HEK293T (cell line): Measurements from ENCODE around the gene HTR3C.

ENCODE experiments used
- CTCF ChIA-PET: fragments of 350-600 bp; formaldehyde crosslinking; extraction: SDS; loops from one replicate; lab custom pipeline; 2021; ENCODE audit warnings: antibody characterized with exemption, inconsistent platforms; lab: Yijun Ruan, JAX
- POLR2A ChIA-PET: fragments of 350-600 bp; formaldehyde crosslinking; extraction: SDS; loops from one replicate; lab custom pipeline; 2020; ENCODE audit warnings: antibody characterized with exemption, inconsistent platforms; lab: Yijun Ruan, JAX
- DNase-seq: peaks from one replicate; pipeline ENCODE4 v3.0.0; 2012; ENCODE audit warnings: mixed read lengths; ENCODE audit errors: extremely low spot score
- ARNT ChIP-seq: fragments of 450-650 bp; IDR thresholded peaks from 2 replicates; pipeline ENCODE4 v1.6.1; 2017; ENCODE audit warnings: mild to moderate bottlenecking
- BHLHE40 ChIP-seq: fragments of 450-650 bp; IDR thresholded peaks from 2 replicates; pipeline ENCODE4 v1.6.1; 2016; ENCODE audit warnings: mild to moderate bottlenecking, moderate library complexity, borderline replicate concordance
- CTBP1 ChIP-seq: fragments of 450-650 bp; IDR thresholded peaks from 2 replicates; pipeline ENCODE4 v1.6.1; 2016; ENCODE audit warnings: borderline replicate concordance
- ELF4 ChIP-seq: fragments of 450-650 bp; IDR thresholded peaks from 2 replicates; pipeline ENCODE4 v1.6.1; 2017; ENCODE audit warnings: antibody characterized with exemption
- FOXA1 ChIP-seq: fragments of 450-650 bp; IDR thresholded peaks from 2 replicates; pipeline ENCODE4 v1.6.1; 2016; ENCODE audit warnings: mild to moderate bottlenecking
- FOXK2 ChIP-seq: fragments of 450-650 bp; IDR thresholded peaks from 2 replicates; pipeline ENCODE4 v1.6.1; 2016; ENCODE audit warnings: mild to moderate bottlenecking
- FOXM1 ChIP-seq: fragments of 450-650 bp; IDR thresholded peaks from 2 replicates; pipeline ENCODE4 v1.6.1; 2017; ENCODE audit warnings: mild to moderate bottlenecking, borderline replicate concordance
- HDGF ChIP-seq: fragments of 450-650 bp; IDR thresholded peaks from 2 replicates; pipeline ENCODE4 v1.6.1; 2017; ENCODE audit warnings: antibody characterized with exemption, borderline replicate concordance
- L3MBTL2 ChIP-seq: fragments of 450-650 bp; conservative IDR thresholded peaks from 2 replicates; pipeline ENCODE4 v1.6.1; 2016; ENCODE audit warnings: mild to moderate bottlenecking
- LEF1 ChIP-seq: fragments of 450-650 bp; IDR thresholded peaks from 2 replicates; pipeline ENCODE4 v1.6.1; 2017; ENCODE audit warnings: mild to moderate bottlenecking, borderline replicate concordance
- NFRKB ChIP-seq: fragments of 450-650 bp; IDR thresholded peaks from 2 replicates; pipeline ENCODE4 v1.6.1; 2016; ENCODE audit warnings: mild to moderate bottlenecking, moderate library complexity
- SP1 ChIP-seq: fragments of 450-650 bp; IDR thresholded peaks from 2 replicates; pipeline ENCODE4 v1.6.1; 2017
- SUZ12 ChIP-seq: fragments of 450-650 bp; IDR thresholded peaks from 2 replicates; pipeline ENCODE4 v1.6.1; 2016; ENCODE audit warnings: mild to moderate bottlenecking
- TARDBP ChIP-seq: fragments of 450-650 bp; IDR thresholded peaks from 2 replicates; pipeline ENCODE4 v1.6.1; 2016
- ZNF384 ChIP-seq: fragments of 450-650 bp; IDR thresholded peaks from 2 replicates; pipeline ENCODE4 v1.6.1; 2016
- TF ChIP-seq, protein P1 (sequence below): fragments of 450-650 bp; IDR thresholded peaks from 2 replicates; pipeline ENCODE4 v1.6.1; 2016

HTR3C gene

DNA sequence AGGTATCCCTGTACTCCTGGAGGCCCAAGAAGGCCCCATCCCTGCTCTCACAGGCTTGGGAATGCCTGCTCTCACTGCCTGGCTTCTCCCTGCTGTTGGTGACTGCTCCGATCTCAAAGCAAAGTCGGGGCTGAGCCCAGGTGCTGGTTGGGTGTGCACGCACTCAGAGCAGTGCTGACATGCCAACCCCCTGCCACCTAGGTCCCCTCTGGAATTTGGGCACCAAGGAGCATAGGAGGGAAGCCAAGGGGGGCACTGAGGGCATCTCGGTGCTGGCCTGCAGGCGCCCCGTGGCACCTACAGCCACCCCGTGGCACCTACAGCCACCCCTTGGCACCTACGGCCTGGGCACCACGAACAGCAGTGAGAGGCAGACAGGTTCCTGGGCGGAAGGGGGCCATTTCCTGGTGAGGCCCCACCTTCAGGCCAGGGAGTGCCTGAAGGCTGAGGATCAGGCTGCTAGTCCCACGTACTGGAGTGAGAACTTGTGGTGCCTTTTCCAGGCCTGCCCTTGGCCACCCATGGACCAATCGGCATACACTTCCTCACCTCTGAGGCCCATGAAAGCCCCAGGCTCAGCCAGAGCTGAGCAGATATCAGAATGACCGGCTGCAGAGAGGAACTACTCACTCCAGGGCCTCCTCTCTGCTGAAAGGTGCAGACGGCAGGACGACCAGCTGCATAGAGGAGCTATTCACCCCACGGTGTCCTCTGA is 28.4 kb downstream of the HTR3C start:
- ChIA-PET CTCF (no interaction called here), POLR2A (no interaction called here)
- DNase-seq = no peak
- TF ChIP-seq FOXK2 (no peak), ARNT (no peak), SP1 (no peak), LEF1 (no peak), FOXA1 (no peak), SUZ12 (no peak), BHLHE40 (no peak), FOXM1 (no peak), TARDBP (no peak), CTBP1 (no peak), L3MBTL2 (no peak), NFRKB (no peak), HDGF (no peak), ELF4 (no peak), ZNF384 (no peak)
- TF ChIP-seq, protein P1, sequence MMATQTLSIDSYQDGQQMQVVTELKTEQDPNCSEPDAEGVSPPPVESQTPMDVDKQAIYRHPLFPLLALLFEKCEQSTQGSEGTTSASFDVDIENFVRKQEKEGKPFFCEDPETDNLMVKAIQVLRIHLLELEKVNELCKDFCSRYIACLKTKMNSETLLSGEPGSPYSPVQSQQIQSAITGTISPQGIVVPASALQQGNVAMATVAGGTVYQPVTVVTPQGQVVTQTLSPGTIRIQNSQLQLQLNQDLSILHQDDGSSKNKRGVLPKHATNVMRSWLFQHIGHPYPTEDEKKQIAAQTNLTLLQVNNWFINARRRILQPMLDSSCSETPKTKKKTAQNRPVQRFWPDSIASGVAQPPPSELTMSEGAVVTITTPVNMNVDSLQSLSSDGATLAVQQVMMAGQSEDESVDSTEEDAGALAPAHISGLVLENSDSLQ = no peak

- ChIA-PET CTCF (no interaction called here), POLR2A (no interaction called here)
- DNase-seq = no peak
- TF ChIP-seq LEF1 = no peak
- TF ChIP-seq FOXM1 = no peak
- TF ChIP-seq FOXA1 = no peak
- no peak for TF ChIP-seq SUZ12
- no peak for TF ChIP-seq BHLHE40
- TF ChIP-seq ZNF384 = no peak
- TF ChIP-seq ELF4 = no peak
- TF ChIP-seq, protein P1 = no peak
- TF ChIP-seq HDGF = no peak
- TF ChIP-seq L3MBTL2 = no peak
- TF ChIP-seq FOXK2 = no peak
Measured at GRCh38 chr3:184082034-184082433, 29.2 kb downstream of the HTR3C start.

DNA sequence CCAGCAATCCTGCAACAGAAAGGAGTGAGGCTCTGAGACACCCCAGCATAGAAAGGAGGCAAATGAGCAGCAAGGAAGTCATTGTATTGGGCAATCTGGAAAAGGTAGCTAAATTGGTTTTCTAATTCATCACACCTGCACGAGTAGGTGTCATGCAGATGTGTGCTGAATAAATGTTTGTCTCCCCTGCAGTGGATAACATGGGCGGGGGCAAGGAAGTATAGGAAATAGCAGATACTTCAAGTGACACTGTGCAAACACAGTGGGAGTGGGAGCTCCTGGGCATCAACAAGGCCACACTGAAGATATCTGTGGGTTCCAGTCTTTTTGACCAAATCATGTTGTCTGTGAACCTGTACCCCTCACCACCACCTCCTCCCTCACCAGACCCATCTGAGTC is 29.6 kb downstream of the HTR3C start:
- CTCF ChIA-PET = no interaction called here
- TF ChIP-seq HDGF (no peak), NFRKB (no peak), ARNT (no peak), LEF1 (no peak), L3MBTL2 (no peak), FOXA1 (no peak), SP1 (no peak), FOXM1 (no peak), SUZ12 (no peak), ZNF384 (no peak), FOXK2 (no peak)
- TF ChIP-seq, protein P1 = no peak
- POLR2A ChIA-PET = no interaction called here
- no peak for DNase-seq

GRCh38 chr3:184085389-184085852 is 32.6 kb downstream of the HTR3C start:
- no peak for TF ChIP-seq L3MBTL2
- no peak for TF ChIP-seq TARDBP
- no peak for TF ChIP-seq LEF1
- TF ChIP-seq, protein P1 = no peak
- TF ChIP-seq ARNT = no peak
- TF ChIP-seq FOXM1 = no peak
- no peak for TF ChIP-seq FOXA1
- no peak for TF ChIP-seq CTBP1
- TF ChIP-seq ZNF384 = no peak
- TF ChIP-seq HDGF = no peak
- no peak for TF ChIP-seq BHLHE40
- no peak for TF ChIP-seq SP1
- no peak for TF ChIP-seq SUZ12
- no peak for TF ChIP-seq FOXK2
- no peak for TF ChIP-seq NFRKB
- no peak for TF ChIP-seq ELF4
- DNase-seq = no peak
- ChIA-PET POLR2A (no interaction called here), CTCF (no interaction called here)

- POLR2A ChIA-PET = no interaction called here
- no peak for DNase-seq
- CTCF ChIA-PET = no interaction called here
- TF ChIP-seq LEF1 = no peak
- no peak for TF ChIP-seq FOXM1
- TF ChIP-seq BHLHE40 = no peak
- TF ChIP-seq SP1 = no peak
- no peak for TF ChIP-seq ARNT
- TF ChIP-seq SUZ12 = no peak
- TF ChIP-seq CTBP1 = no peak
- TF ChIP-seq L3MBTL2 = no peak
- no peak for TF ChIP-seq HDGF
- TF ChIP-seq FOXA1 = no peak
- no peak for TF ChIP-seq ZNF384
- TF ChIP-seq TARDBP = no peak
- no peak for TF ChIP-seq FOXK2
- TF ChIP-seq NFRKB = no peak
- no peak for TF ChIP-seq ELF4
- TF ChIP-seq, protein P1 = no peak
Measured at GRCh38 chr3:184092199-184092598, 39.4 kb downstream of the HTR3C start.
